LNCaP clone FGC (cell line): ENCODE results near the gene MUC5B.

Source experiments
- DNase-seq: peaks from one replicate; pipeline ENCODE4 v3.0.0-alpha.2; 2011; ENCODE audit warnings: low read depth
- H3K4me3 ChIP-seq: 2 replicates; pipeline ENCODE4 v1.5.1; 2011; ENCODE audit warnings: mild to moderate bottlenecking, low read depth, low read length, control low read depth
- TF ChIP-seq, protein P1 (sequence below): IDR thresholded peaks from 2 replicates; pipeline ENCODE4 v1.5.1; 2012; ENCODE audit warnings: mild to moderate bottlenecking; ENCODE audit not compliant: control insufficient read depth, insufficient read depth; ENCODE audit errors: extremely low read depth

The MUC5B gene

DNA sequence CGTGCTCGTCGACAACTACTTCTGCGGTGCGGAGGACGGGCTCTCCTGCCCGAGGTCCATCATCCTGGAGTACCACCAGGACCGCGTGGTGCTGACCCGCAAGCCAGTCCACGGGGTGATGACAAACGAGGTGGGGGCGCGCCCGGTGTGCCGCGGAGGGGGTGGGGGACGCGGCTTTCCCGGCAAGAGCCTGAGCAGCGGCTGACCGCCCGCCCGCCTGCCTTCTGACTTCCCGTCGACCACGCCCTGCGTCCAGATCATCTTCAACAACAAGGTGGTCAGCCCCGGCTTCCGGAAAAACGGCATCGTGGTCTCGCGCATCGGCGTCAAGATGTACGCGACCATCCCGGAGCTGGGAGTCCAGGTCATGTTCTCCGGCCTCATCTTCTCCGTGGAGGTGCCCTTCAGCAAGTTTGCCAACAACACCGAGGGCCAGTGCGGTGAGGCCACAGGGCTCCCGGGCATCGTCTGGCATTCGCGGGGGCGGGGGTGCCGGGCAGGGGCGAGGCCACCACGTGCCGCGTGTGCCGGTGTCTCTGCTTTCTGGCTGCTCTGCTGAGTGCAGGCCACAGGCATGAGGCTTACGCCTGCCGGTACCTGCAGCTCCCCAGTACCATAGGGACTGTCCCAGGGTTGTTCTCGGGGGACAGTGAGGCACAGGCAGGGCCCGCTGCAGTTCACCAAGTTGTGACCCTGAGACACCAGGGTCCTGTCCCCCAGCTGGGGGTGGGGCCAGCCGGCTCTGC, 28.5 kb upstream of the MUC5B start:
- DNase-seq = no peak
- H3K4me3 ChIP-seq = no peak overlapping the region
- TF ChIP-seq, protein P1, sequence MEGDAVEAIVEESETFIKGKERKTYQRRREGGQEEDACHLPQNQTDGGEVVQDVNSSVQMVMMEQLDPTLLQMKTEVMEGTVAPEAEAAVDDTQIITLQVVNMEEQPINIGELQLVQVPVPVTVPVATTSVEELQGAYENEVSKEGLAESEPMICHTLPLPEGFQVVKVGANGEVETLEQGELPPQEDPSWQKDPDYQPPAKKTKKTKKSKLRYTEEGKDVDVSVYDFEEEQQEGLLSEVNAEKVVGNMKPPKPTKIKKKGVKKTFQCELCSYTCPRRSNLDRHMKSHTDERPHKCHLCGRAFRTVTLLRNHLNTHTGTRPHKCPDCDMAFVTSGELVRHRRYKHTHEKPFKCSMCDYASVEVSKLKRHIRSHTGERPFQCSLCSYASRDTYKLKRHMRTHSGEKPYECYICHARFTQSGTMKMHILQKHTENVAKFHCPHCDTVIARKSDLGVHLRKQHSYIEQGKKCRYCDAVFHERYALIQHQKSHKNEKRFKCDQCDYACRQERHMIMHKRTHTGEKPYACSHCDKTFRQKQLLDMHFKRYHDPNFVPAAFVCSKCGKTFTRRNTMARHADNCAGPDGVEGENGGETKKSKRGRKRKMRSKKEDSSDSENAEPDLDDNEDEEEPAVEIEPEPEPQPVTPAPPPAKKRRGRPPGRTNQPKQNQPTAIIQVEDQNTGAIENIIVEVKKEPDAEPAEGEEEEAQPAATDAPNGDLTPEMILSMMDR = no peak

DNA sequence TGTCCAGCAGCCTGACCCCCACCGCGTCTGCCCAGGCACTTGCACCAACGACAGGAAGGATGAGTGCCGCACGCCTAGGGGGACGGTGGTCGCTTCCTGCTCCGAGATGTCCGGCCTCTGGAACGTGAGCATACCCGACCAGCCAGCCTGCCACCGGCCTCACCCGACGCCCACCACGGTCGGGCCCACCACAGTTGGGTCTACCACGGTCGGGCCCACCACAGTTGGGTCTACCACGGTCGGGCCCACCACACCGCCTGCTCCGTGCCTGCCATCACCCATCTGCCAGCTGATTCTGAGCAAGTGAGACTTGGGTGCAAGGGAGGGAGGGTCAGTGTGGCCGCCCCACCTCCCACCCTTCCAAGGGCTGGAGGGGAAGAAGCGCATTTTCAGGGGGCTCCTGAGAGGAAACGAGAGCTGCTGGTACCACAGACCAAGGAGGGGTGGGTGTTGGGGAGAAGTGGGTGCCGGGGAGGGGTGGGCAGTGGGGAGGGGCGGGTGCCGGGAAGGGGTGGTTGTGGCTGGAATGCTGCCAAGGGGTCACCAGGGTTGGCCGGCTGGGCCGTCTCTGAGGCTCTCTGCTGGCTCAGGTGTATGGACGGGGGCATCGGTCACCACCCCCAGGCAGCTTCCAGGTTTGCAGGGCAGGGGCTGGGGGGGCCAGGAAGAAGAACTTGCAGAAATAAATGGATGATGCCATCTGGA, 27.7 kb upstream of the MUC5B start:
- no peak overlapping the region for H3K4me3 ChIP-seq
- TF ChIP-seq, protein P1 = no peak
- no peak for DNase-seq

DNA sequence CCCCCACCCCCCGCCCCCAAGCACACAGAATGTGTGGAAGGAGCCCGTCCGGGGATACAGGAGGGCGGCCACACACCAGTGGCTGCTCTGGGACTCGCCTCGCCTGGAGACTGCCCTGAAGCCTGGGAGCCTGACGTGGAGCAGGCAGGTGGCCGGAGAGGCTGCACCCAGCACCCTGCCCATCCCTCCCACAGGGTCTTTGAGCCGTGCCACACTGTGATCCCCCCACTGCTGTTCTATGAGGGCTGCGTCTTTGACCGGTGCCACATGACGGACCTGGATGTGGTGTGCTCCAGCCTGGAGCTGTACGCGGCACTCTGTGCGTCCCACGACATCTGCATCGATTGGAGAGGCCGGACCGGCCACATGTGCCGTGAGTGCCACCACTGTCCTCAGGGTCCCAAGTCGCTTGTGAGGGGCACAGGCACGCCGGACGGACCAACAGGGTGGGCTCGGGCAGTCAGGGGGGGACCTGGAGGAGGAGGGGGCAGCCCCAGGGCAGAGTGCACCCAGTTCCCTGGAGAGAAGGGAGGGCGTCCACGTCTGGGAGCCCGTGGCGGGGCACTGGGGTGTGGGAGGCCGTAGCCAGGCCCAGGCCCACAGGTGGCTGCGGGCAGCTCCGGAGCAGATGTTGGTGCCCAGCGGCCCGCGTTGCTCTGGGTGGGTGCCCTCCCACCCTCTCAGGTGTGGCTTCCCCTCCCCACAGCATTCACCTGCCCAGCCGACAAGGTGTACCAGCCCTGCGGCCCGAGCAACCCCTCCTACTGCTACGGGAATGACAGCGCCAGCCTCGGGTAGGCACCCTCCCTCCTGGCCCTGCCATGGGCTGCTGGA, 27.0 kb upstream of the MUC5B start:
- DNase-seq = no peak
- TF ChIP-seq, protein P1 = no peak
- H3K4me3 ChIP-seq = no peak overlapping the region

DNA sequence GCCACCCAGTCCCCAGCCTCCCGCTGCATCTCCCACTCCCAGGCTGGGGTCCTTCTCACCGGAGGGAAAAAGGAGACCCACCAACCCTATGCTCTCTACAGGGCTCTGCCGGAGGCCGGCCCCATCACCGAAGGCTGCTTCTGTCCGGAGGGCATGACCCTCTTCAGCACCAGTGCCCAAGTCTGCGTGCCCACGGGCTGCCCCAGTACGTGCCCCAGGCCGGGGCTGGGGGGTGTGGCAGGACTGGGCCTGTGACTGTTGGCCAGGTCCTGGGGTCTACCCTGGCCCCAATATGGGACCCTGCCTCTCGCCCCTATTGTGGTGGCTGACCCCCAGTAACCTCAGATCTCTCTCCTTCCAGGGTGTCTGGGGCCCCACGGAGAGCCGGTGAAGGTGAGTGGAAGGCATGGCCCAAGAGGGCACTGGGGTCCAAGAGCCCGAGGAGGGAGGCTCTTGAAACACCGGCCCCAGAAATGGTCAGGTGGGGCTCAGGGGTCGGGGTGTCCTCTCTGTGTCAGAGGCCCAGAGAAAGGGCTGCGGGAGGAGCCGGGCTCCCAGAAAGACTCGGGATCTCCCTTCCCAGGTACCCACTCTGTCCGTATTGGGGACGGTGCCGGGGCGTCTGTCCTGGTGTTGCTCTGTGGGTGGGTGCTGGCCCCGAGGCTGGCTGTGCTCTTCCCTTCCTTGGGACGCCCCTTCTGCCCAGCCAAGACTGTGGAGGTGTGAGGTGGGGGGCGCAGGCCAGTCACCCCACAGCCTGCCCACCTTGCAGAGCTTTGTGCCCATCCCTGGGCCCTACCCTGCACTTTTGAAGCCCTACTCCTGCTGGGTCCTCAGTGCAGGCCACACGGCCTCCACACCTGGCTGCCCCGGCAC, 26.1 kb upstream of the MUC5B start:
- TF ChIP-seq, protein P1 = no peak
- DNase-seq = no peak
- H3K4me3 ChIP-seq = no peak overlapping the region

DNA sequence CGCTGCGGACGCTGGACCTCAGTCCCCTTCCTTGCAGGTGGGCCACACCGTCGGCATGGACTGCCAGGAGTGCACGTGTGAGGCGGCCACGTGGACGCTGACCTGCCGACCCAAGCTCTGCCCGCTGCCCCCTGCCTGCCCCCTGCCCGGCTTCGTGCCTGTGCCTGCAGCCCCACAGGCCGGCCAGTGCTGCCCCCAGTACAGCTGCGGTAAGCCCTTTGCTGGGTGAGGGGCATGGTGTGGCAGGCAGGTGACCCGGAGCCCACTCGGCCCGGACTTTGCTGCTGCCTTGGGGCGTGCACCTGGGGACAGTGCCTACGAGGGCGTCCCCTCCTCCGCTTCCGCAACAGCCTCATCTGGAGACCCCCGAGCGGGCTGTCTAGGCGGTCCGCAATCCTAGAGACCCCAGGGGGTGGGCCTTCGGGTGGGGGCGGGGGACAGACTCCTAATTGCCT, 25.4 kb upstream of the MUC5B start:
- DNase-seq = no peak
- no peak overlapping the region for H3K4me3 ChIP-seq
- TF ChIP-seq, protein P1 = no peak
